Adipocyte (in vitro differentiated cells): ENCODE data around the gene DLG2.
"Not testable (repeated sequence)": the region's sequence is repeated elsewhere in the genome, so short reads cannot be mapped to it uniquely, and the experiment has no call there.

Experiments
- DNase-seq: peaks from one replicate; pipeline ENCODE4 v3.0.0-alpha.2; 2015; ENCODE audit warnings: low read depth
- H3K27me3 ChIP-seq: replicated peaks from 2 replicates; pipeline ENCODE4 v1.7.0; 2013; ENCODE audit warnings: mild to moderate bottlenecking, low read length, moderate library complexity; ENCODE audit not compliant: control insufficient read depth, insufficient read depth
- H3K36me3 ChIP-seq: 2 replicates; pipeline ENCODE4 v1.7.0; 2013; ENCODE audit warnings: low read length, mild to moderate bottlenecking, moderate library complexity; ENCODE audit not compliant: control insufficient read depth, insufficient read depth, severe bottlenecking
- H3K4me1 ChIP-seq: 2 replicates; pipeline ENCODE4 v1.7.0; 2013; ENCODE audit warnings: mild to moderate bottlenecking, low read length, moderate library complexity; ENCODE audit not compliant: control insufficient read depth, insufficient read depth
- H3K4me3 ChIP-seq: 2 replicates; pipeline ENCODE4 v1.7.0; 2013; ENCODE audit warnings: mild to moderate bottlenecking, low read length, moderate library complexity
- H3K9ac ChIP-seq: 2 replicates; pipeline ENCODE4 v1.7.0; 2013; ENCODE audit warnings: mild to moderate bottlenecking, low read length, moderate library complexity
- H3K9me3 ChIP-seq: 2 replicates; pipeline ENCODE4 v1.7.0; 2013; ENCODE audit warnings: mild to moderate bottlenecking, low read length, moderate library complexity; ENCODE audit not compliant: control insufficient read depth

The DLG2 gene

DNA sequence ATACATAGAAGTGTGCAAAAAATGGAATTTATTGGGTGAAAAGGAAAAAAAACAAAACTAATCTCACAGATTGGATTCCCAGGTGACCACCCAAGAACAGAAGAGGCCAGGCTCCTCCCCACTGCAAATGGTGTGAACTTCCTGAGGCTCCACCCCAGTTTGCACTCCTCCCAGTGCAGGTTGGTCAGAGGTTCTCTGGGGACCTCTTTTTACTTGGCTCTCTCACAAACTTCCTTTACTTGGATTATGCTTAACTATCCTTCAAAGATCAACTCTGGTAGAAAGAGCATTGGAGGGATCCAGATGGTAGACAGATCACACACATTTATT, 2202.0 kb downstream of the DLG2 start:
- H3K27me3 ChIP-seq = no peaks in the 10 kb centered on the region

DNA sequence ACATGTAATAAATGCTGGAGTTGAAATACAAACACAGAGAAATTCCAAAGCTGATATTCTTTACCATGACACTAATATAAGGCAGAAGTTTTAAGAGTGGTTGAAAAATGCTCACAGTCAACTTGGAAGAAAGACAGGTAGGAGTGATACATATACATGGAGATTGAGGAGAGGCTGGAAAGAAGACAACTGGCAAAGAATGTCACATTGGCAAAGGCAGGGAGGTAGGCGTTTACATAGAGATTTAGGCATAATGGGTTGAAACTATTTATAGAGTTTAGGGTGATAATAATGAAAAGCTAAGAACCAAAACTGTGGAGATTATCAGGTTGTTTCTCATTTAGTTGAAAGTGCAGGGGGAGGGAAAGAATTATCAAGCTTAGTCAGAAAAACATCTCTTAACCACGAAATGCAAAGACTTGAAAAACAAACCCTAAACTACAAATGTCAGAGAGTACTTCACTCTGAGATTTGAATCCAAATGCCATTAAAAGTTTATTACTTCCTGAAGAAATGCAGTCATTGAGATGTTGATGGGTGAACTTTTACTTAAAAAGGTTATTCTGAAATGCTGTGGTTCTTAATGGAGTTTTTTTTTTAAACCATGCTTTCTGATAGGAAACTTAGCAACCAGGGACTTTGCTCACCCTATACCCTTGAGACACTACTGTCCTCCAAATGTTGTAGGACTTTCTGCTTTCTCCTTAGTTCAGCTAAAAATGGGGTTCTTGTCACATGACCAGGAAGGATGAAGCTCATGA, 2202.6 kb downstream of the DLG2 start:
- Histone ChIP-seq H3K36me3 (no peaks in the 10 kb centered on the region), H3K4me3 (no peak overlapping the region), H3K4me1 (no peaks in the 10 kb centered on the region), H3K9me3 (no peaks in the 10 kb centered on the region), H3K27me3 (no peaks in the 10 kb centered on the region), H3K9ac (no peak overlapping the region)
- DNase-seq = no peak

More for the DNA sequence above, 2202.0 kb downstream of the DLG2 start:
- H3K4me3 ChIP-seq = no peak overlapping the region
- H3K9me3 ChIP-seq = no peaks in the 10 kb centered on the region
- H3K9ac ChIP-seq = no peak overlapping the region
- no peaks in the 10 kb centered on the region for H3K36me3 ChIP-seq
- no peak for DNase-seq
- no peaks in the 10 kb centered on the region for H3K4me1 ChIP-seq

DNA sequence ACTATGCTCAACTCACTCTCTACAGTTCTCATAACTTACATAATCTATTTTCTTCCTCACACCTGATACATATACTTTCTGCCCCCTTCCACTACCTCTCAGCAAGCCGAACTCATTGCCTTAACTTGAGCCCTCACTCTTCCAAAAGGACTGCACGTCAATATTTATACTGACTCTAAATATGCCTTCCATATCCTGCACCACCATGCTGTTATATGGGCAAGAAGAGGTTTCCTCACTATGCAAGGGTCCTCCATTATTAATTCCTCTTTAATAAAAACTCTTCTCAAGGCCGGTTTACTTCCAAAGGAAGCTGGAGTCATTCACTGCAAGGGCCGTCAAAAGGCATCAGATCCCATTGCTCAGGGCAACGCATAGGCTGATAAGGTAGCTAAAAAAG, 2204.5 kb downstream of the DLG2 start:
- not testable (repeated sequence) for H3K9ac ChIP-seq, H3K4me1 ChIP-seq, H3K36me3 ChIP-seq, H3K4me3 ChIP-seq, H3K9me3 ChIP-seq, DNase-seq, H3K27me3 ChIP-seq

DNA sequence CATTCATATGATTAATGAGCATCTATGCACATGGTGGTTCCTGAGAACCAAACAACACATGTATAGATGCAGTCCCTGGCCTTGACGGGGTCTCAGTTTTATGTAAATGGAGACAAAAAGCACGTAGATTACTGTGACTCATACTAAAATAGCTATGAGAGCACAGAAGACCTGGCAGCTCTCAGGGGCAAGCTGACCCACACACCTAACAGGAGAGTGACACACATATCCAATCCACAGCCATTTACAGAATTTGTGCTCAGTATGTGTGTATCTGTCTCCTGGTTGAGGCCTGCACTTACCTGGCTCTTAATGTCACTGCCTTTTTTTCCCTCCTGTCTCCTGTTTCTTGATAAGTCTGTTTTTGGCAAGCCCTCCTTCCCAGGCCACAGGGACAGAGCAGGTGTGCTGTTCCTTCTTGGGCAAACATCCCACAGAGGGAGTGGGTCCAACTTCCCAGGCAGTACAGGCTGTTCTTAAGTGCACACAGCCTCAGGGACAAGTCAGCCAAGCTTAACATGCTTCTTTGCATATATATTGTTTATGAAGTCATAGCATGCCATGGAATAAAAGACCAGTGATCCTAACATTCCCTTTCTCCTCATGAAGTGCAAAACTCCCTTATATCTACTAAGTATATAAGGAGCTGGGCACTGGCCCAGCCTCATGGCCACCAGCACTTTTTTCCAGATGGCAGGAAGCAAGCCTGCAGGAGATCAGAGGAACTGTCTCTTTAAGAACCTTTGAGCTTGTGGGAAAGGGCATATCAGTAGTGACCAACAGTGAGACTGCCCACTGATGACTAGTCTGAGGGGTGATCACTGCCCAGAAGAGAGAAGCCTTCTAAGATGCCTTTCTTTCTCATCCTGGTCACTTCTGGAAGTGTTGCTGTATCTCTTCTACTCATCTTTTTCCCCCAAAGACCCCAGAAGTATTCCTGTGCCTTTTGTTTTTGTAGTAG, 2216.3 kb downstream of the DLG2 start:
- no peaks in the 10 kb centered on the region for H3K4me1 ChIP-seq
- H3K9me3 ChIP-seq = no peaks in the 10 kb centered on the region
- no peak overlapping the region for H3K9ac ChIP-seq
- H3K36me3 ChIP-seq = no peaks in the 10 kb centered on the region
- DNase-seq = no peak
- no peaks in the 10 kb centered on the region for H3K27me3 ChIP-seq
- no peak overlapping the region for H3K4me3 ChIP-seq

DNA sequence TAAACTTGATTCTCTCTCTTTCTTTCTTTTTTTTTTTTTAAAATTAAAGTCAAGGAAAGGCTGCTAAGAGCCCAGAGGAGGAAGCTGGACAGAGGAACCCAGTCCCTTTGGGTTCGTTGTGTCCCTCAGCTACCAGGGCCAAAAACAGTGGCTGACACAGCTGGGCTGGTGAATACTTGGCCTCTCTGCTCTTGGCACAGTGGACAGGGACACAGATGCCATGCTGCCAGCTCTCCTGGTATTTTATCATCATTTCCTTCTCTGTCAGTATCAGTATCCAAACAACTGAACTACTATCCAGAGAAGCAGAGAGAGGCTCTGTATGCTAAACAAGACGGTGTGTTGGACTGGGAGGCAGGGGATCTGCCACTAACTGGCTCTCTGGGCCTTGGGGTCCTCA, 2217.3 kb downstream of the DLG2 start:
- no peaks in the 10 kb centered on the region for H3K36me3 ChIP-seq
- H3K27me3 ChIP-seq = no peaks in the 10 kb centered on the region
- no peak overlapping the region for H3K4me3 ChIP-seq
- no peaks in the 10 kb centered on the region for H3K4me1 ChIP-seq
- no peak overlapping the region for H3K9ac ChIP-seq
- no peaks in the 10 kb centered on the region for H3K9me3 ChIP-seq
- DNase-seq = no peak

DNA sequence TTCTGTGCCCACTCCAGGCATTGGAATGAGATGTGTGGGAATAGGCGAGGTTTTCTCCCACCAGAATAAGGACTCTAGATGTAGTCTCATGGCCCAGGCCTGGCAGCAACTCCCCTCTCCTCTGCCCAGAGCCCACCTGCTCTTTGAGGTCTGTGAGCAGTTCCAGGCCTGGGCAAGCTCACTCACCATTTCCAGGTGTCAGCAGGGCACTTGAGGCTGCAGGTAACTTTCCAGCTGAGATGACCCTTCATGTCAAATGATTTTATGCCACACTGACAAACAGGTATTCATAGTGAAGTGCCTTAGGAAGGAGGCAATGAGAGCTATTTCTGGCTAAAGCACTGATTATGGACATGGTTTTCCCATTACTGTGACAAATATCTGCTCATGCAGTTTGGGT, 2217.7 kb downstream of the DLG2 start:
- Histone ChIP-seq H3K27me3 (no peaks in the 10 kb centered on the region), H3K4me3 (no peak overlapping the region), H3K9me3 (no peaks in the 10 kb centered on the region), H3K9ac (no peak overlapping the region), H3K4me1 (no peaks in the 10 kb centered on the region), H3K36me3 (no peaks in the 10 kb centered on the region)
- DNase-seq = no peak

DNA sequence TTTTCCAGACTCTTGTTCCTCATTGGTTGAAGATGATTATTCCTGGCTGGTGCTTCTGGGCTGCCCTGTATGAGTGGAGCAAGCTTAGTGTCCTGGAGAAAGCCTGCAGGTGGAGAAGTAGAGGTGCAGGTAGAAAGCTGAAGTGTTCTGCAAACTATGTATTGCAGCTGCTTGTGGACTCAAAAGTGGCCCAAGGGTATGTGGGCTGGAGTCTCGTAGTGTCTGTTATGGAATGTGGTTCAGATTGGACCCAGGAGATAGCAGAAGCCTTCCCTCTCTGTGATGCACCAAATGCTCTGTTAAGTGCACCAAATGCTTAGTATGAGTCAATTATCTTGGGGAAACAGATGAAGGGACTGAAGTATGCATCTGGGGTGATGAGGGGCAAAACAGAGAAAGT, 2218.2 kb downstream of the DLG2 start:
- H3K4me1 ChIP-seq = no peaks in the 10 kb centered on the region
- H3K27me3 ChIP-seq = no peaks in the 10 kb centered on the region
- no peaks in the 10 kb centered on the region for H3K9me3 ChIP-seq
- no peak for DNase-seq
- no peak overlapping the region for H3K4me3 ChIP-seq
- no peak overlapping the region for H3K9ac ChIP-seq
- H3K36me3 ChIP-seq = no peaks in the 10 kb centered on the region
